ENCODE results near the gene PRR29. TPM values are rescaled to one million over a fixed set of nuclear protein-coding genes. Genes with fewer than 3 reads are reported as not detected.
"Not testable (repeated sequence)": the region's sequence is repeated elsewhere in the genome, so short reads cannot be mapped to it uniquely, and the experiment has no call there.

PRR29 gene
- total RNA-seq, 2 donors from 2014 or later, result 0.09 to 0.74 TPM

DNA sequence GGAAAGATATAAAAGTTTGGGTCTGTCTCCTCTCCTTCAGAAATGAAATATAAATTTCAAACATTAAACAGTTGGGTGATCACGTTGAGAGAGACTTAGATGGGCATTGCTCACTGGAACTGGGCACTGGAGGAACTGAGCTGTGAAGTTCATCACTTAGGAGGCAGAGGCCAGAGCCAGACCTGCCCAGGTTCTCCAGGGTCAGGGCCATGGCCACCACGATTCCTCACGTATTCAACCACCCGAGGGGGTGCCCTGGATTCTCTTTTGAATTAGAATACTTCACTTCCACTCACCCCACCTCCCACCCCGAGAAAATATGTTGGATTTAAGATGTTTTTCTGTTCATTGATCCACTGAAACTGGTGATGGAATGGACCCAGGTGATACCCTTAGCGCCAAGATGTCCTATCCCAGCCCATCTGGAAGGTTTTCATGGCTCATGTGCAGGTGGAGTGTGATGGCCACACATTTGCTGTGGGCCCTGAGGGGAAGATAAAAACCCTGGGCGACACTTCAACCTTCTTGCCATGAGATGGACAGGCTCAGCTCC, 6.1 kb downstream of the PRR29 start:
- no peak overlapping the region for H3K27ac ChIP-seq
- no peaks in the 10 kb centered on the region for H3K9me3 ChIP-seq
- H3K36me3 ChIP-seq, result no peaks in the 10 kb centered on the region
- H3K4me1 ChIP-seq (replicated peaks), result no peaks in the 10 kb centered on the region
- no peak for DNase-seq (ENCODE audit: low spot score)
- H3K4me3 ChIP-seq, result no peak overlapping the region
- intact Hi-C loops (cut with DNase I), result no loop called here
- WGBS, result 92% methylated on average over 7 of the region's 7 CpGs
- H3K27me3 ChIP-seq (replicated peaks; ENCODE audit: insufficient read depth), result no peaks in the 10 kb centered on the region
- TF ChIP-seq, protein P1, sequence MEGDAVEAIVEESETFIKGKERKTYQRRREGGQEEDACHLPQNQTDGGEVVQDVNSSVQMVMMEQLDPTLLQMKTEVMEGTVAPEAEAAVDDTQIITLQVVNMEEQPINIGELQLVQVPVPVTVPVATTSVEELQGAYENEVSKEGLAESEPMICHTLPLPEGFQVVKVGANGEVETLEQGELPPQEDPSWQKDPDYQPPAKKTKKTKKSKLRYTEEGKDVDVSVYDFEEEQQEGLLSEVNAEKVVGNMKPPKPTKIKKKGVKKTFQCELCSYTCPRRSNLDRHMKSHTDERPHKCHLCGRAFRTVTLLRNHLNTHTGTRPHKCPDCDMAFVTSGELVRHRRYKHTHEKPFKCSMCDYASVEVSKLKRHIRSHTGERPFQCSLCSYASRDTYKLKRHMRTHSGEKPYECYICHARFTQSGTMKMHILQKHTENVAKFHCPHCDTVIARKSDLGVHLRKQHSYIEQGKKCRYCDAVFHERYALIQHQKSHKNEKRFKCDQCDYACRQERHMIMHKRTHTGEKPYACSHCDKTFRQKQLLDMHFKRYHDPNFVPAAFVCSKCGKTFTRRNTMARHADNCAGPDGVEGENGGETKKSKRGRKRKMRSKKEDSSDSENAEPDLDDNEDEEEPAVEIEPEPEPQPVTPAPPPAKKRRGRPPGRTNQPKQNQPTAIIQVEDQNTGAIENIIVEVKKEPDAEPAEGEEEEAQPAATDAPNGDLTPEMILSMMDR (IDR thresholded peaks at IDR 0.05), result no peak
- TF ChIP-seq POLR2A (IDR thresholded peaks at IDR 0.05) (no peak), POLR2AphosphoS5 (IDR thresholded peaks at IDR 0.05) (no peak)

GRCh38 chr17:64004903-64005733, 7.0 kb downstream of the PRR29 start:
- DNase-seq (ENCODE audit: low spot score), result no peak
- 77% methylated on average over 19 of the region's 19 CpGs for WGBS
- H3K27me3 ChIP-seq (replicated peaks; ENCODE audit: insufficient read depth), result no peaks in the 10 kb centered on the region
- no peaks in the 10 kb centered on the region for H3K4me1 ChIP-seq (replicated peaks)
- intact Hi-C loops (cut with DNase I), result no loop called here
- TF ChIP-seq POLR2AphosphoS5 (IDR thresholded peaks at IDR 0.05), result no peak
- TF ChIP-seq, protein P1 (IDR thresholded peaks at IDR 0.05), result no peak
- no peak for TF ChIP-seq POLR2A (IDR thresholded peaks at IDR 0.05)
- H3K4me3 ChIP-seq, result no peak overlapping the region
- H3K9me3 ChIP-seq, result no peaks in the 10 kb centered on the region
- H3K36me3 ChIP-seq, result no peaks in the 10 kb centered on the region
- no peak overlapping the region for H3K27ac ChIP-seq

DNA sequence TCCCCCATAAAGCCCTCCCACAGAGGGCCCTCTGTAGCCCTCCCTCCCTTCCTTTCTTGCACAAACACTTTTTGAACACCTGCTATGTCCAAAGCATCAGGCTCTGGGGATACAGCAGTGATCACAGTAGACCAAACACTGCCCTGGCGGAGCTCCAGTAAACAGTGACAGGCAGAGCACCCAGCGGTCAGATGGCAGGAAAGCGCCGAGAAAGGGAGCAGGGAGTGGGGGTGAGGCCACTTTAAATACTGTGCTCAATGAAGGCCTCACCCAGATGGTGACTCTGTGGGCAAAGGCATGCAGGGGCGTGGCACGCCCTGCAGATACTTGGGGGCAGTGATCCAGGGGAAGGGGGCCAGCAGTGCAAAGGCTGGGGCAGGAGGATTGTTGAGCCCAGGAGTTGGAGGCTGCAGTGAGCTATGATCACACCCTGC, 7.6 kb downstream of the PRR29 start:
- Histone ChIP-seq H3K36me3 (no peaks in the 10 kb centered on the region), H3K4me3 (no peak overlapping the region), H3K4me1 (replicated peaks) (no peaks in the 10 kb centered on the region), H3K27ac (no peak overlapping the region), H3K9me3 (no peaks in the 10 kb centered on the region), H3K27me3 (replicated peaks; ENCODE audit: insufficient read depth) (no peaks in the 10 kb centered on the region)
- intact Hi-C loops (cut with DNase I), result no loop called here
- TF ChIP-seq POLR2A (IDR thresholded peaks at IDR 0.05) (no peak), POLR2AphosphoS5 (IDR thresholded peaks at IDR 0.05) (no peak)
- TF ChIP-seq, protein P1 (IDR thresholded peaks at IDR 0.05), result no peak
- DNase-seq (ENCODE audit: low spot score), result no peak
- WGBS, result 48% methylated on average over 6 of the region's 6 CpGs

- H3K36me3 ChIP-seq, result no peaks in the 10 kb centered on the region
- 79% methylated on average over 13 of the region's 13 CpGs for WGBS
- H3K9me3 ChIP-seq, result no peaks in the 10 kb centered on the region
- DNase-seq (ENCODE audit: low spot score), result no peak
- no peak for TF ChIP-seq POLR2A (IDR thresholded peaks at IDR 0.05)
- TF ChIP-seq, protein P1 (IDR thresholded peaks at IDR 0.05), result no peak
- TF ChIP-seq POLR2AphosphoS5 (IDR thresholded peaks at IDR 0.05), result no peak
- no peak overlapping the region for H3K27ac ChIP-seq
- no peaks in the 10 kb centered on the region for H3K27me3 ChIP-seq (replicated peaks; ENCODE audit: insufficient read depth)
- H3K4me1 ChIP-seq (replicated peaks), result no peaks in the 10 kb centered on the region
- intact Hi-C loops (cut with DNase I), result no loop called here
- H3K4me3 ChIP-seq, result no peak overlapping the region
These were observed 8.4 kb downstream of the PRR29 start for GRCh38 chr17:64006361-64007088.

GRCh38 chr17:64007089-64007837, 9.1 kb downstream of the PRR29 start:
- H3K9me3 ChIP-seq; intact Hi-C loops (cut with DNase I); H3K27ac ChIP-seq; H3K4me3 ChIP-seq; H3K4me1 ChIP-seq (replicated peaks); DNase-seq (ENCODE audit: low spot score); H3K36me3 ChIP-seq; H3K27me3 ChIP-seq (replicated peaks; ENCODE audit: insufficient read depth): not testable (repeated sequence)
- WGBS, result 94% methylated on average over 5 of the region's 5 CpGs

Measured in prostate gland (tissue), 2 donors.